AG04449 (cell line): ENCODE data around the gene HRC.
"Not testable (repeated sequence)": the region's sequence is repeated elsewhere in the genome, so short reads cannot be mapped to it uniquely, and the experiment has no call there.

ENCODE experiments used
- CTCF ChIA-PET: fragments of 350-600 bp; formaldehyde crosslinking; extraction: SDS; loops from one replicate; lab custom pipeline; 2021; ENCODE audit warnings: antibody characterized with exemption; lab: Yijun Ruan, JAX
- POLR2A ChIA-PET: fragments of 400-600, 350-600 bp; formaldehyde crosslinking; extraction: SDS; loops from one replicate; lab custom pipeline; 2020; ENCODE audit warnings: antibody characterized with exemption, inconsistent platforms; lab: Yijun Ruan, JAX
- DNase-seq: peaks from one replicate; pipeline ENCODE4 v3.0.0-alpha.2; 2010; ENCODE audit warnings: low read depth, low spot score
- H3K4me3 ChIP-seq: 2 replicates; pipeline ENCODE4 v1.5.1; 2011; ENCODE audit warnings: low read depth, mild to moderate bottlenecking, control low read depth, low read length
- CTCF ChIP-seq: IDR thresholded peaks from one replicate; pipeline ENCODE4 v1.5.1; 2011; ENCODE audit warnings: mild to moderate bottlenecking, moderate library complexity, low read length, control low read depth, inconsistent platforms; ENCODE audit not compliant: insufficient read depth; ENCODE audit errors: missing control alignments

Gene HRC

GRCh38 chr19:49132974-49133609, 22.1 kb downstream of the HRC start:
- ChIA-PET CTCF (interaction anchor here (0.9 to 2.1 kb wide), 3 partner anchors 13 to 28 kb away, joined by 3 to 16 read pairs (median 3); no protein-coding TSS in a partner anchor), POLR2A (no interaction called here)
- TF ChIP-seq CTCF, result no peak
- no peak for DNase-seq
- no peak overlapping the region for H3K4me3 ChIP-seq

GRCh38 chr19:49130325-49130724, 24.9 kb downstream of the HRC start:
- DNase-seq, result no peak
- no peak for TF ChIP-seq CTCF
- no peak overlapping the region for H3K4me3 ChIP-seq
- ChIA-PET POLR2A (no interaction called here), CTCF (interaction anchor here (1.0 to 4.5 kb wide), 7 partner anchors 9 to 69 kb away, joined by 3 to 32 read pairs (median 5); partner anchors contain the start of gene LIN7B)

GRCh38 chr19:49129238-49129583, 26.0 kb downstream of the HRC start:
- H3K4me3 ChIP-seq, result no peak overlapping the region
- no peak for DNase-seq
- POLR2A ChIA-PET, result no interaction called here
- CTCF ChIA-PET, result interaction anchor here (0.8 to 4.5 kb wide), 10 partner anchors 10 to 442 kb away, joined by 3 to 32 read pairs (median 4); partner anchors contain the start of gene LIN7B
- TF ChIP-seq CTCF, result no peak

- POLR2A ChIA-PET, result no interaction called here
- TF ChIP-seq CTCF, result no peak
- DNase-seq, result no peak
- CTCF ChIA-PET, result interaction anchor here (0.8 to 4.5 kb wide), 12 partner anchors 11 to 442 kb away, joined by 3 to 32 read pairs (median 4); partner anchors contain the start of gene LIN7B
- H3K4me3 ChIP-seq, result peak overlapping the region; percentile 58; the same call in 1 of the 2 replicates
Observed at GRCh38 chr19:49128545-49129237, 26.5 kb downstream of the HRC start.

- ChIA-PET POLR2A (interaction anchor here (0.9 kb wide), 1 partner anchor 49 kb away, joined by 3 read pairs; no protein-coding TSS in a partner anchor), CTCF (interaction anchor here (1.1 to 4.5 kb wide), 7 partner anchors 14 to 443 kb away, joined by 3 to 32 read pairs (median 5); partner anchors contain the start of gene LIN7B)
- peak; percentile 56 for DNase-seq
- peak overlapping the region; percentile 58 for H3K4me3 ChIP-seq
- TF ChIP-seq CTCF, result peak; percentile 39
Observed at GRCh38 chr19:49127674-49128544, 27.3 kb downstream of the HRC start.

GRCh38 chr19:49127225-49127624, 28.0 kb downstream of the HRC start:
- DNase-seq, H3K4me3 ChIP-seq: not testable (repeated sequence)
- CTCF ChIA-PET, result interaction anchor here (0.9 to 4.5 kb wide), 5 partner anchors 13 to 72 kb away, joined by 5 to 32 read pairs (median 5); partner anchors contain the start of gene LIN7B
- POLR2A ChIA-PET, result interaction anchor here (0.7 to 0.9 kb wide), 2 partner anchors 12 to 49 kb away, joined by 3 to 4 read pairs; no protein-coding TSS in a partner anchor
